Measurements from ENCODE around the gene TRIM36. TPM values are rescaled to one million over a fixed set of nuclear protein-coding genes. Genes with fewer than 3 reads are reported as not detected.

TRIM36 gene
- total and polyA plus RNA-seq, 10 of the 15 experiments (the other 5 are each of a cell fraction or from before 2014, with no cell fraction given): 0.01 to 0.09 (median 0.07) TPM; not detected in 6

DNA sequence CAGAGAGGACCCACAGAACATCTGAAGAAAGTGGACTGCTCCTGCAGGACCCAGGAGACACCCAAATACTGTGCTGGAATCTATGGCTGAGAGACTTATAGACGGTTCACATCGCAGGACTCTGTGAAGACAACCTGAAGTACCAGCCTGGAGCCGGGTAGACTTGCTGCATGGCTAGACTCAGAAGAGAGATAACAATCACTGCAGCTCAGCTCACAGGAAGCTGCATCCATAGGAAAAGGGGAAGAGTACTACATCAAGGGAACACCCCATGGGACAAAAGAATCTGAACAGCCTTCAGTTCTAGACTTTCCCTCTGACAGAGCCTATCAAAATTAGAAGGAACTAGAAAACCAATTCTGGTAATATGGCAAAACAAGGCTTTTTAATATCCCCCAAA lies 26.5 kb upstream of the TRIM36 start:
- WGBS (ENCODE audit: insufficient coverage, insufficient replicate concordance, low lambda C conversion rate, missing lambda C conversion rate): 92% methylated on average over 3 of the region's 3 CpGs
- ChIA-PET CTCF (no interaction called here), POLR2A (no interaction called here), SMC1A (ENCODE audit: uncharacterized antibody, unreplicated experiment) (interaction anchor here (0.7 kb wide), 1 partner anchor 10 kb away, joined by 3 read pairs; no protein-coding TSS in a partner anchor), RAD21 (ENCODE audit: unreplicated experiment) (no interaction called here)
- Histone ChIP-seq H3K79me2 (ENCODE audit: control insufficient read depth, insufficient read depth, low read length) (no peaks in the 10 kb centered on the region), H2AFZ (ENCODE audit: control insufficient read depth, low read depth, low read length) (no peak overlapping the region), H3K27ac (ENCODE audit: control insufficient read depth, insufficient read depth) (no peak overlapping the region), H3K4me3 (no peak overlapping the region), H3K4me1 (ENCODE audit: control insufficient read depth, insufficient read depth, low read length) (no peaks in the 10 kb centered on the region), H3K4me2 (ENCODE audit: control insufficient read depth, insufficient read depth) (no peak overlapping the region), H3K9ac (ENCODE audit: control insufficient read depth, insufficient read depth, low read length) (no peak overlapping the region), H4K20me1 (ENCODE audit: control insufficient read depth, insufficient read depth) (no peaks in the 10 kb centered on the region), H3K36me3 (ENCODE audit: control insufficient read depth in 2 of 2, insufficient read depth in 2 of 2, low read length in 1 of 2) (no peaks in the 10 kb centered on the region), H3K27me3 (replicated peaks in 1 of 2; ENCODE audit: control insufficient read depth in 2 of 2, insufficient read depth in 2 of 2, low read length in 1 of 2) (no peaks in the 10 kb centered on the region), H3K9me3 (replicated peaks; ENCODE audit: control insufficient read depth, insufficient read depth, low read length) (no peaks in the 10 kb centered on the region)
- ATAC-seq: no peak
- in situ Hi-C loops (cut with MboI): no loop called here
- TF ChIP-seq, protein P1, sequence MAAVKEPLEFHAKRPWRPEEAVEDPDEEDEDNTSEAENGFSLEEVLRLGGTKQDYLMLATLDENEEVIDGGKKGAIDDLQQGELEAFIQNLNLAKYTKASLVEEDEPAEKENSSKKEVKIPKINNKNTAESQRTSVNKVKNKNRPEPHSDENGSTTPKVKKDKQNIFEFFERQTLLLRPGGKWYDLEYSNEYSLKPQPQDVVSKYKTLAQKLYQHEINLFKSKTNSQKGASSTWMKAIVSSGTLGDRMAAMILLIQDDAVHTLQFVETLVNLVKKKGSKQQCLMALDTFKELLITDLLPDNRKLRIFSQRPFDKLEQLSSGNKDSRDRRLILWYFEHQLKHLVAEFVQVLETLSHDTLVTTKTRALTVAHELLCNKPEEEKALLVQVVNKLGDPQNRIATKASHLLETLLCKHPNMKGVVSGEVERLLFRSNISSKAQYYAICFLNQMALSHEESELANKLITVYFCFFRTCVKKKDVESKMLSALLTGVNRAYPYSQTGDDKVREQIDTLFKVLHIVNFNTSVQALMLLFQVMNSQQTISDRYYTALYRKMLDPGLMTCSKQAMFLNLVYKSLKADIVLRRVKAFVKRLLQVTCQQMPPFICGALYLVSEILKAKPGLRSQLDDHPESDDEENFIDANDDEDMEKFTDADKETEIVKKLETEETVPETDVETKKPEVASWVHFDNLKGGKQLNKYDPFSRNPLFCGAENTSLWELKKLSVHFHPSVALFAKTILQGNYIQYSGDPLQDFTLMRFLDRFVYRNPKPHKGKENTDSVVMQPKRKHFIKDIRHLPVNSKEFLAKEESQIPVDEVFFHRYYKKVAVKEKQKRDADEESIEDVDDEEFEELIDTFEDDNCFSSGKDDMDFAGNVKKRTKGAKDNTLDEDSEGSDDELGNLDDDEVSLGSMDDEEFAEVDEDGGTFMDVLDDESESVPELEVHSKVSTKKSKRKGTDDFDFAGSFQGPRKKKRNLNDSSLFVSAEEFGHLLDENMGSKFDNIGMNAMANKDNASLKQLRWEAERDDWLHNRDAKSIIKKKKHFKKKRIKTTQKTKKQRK (IDR thresholded peaks at IDR 0.05; ENCODE audit: low read depth, low read length): no peak
- TF ChIP-seq IRF4 (IDR thresholded peaks at IDR 0.05; ENCODE audit: low read depth, low read length) (no peak), SRF (IDR thresholded peaks at IDR 0.05; ENCODE audit: low read depth in 2 of 2, low read length in 2 of 2) (no peak)
- no TSS peak for BruUV-seq (replicated peaks)
- intact Hi-C loops (cut with micrococcal nuclease; ENCODE audit: unreplicated experiment): no loop called here
- no peak for DNase-seq (ENCODE audit: low read depth, low spot score)
- no peak for FAIRE-seq

GRCh38 chr5:115194676-115195075 lies 25.0 kb upstream of the TRIM36 start:
- ChIA-PET RAD21 (ENCODE audit: unreplicated experiment) (no interaction called here), POLR2A (no interaction called here), SMC1A (ENCODE audit: uncharacterized antibody, unreplicated experiment) (interaction anchor here (0.7 kb wide), 1 partner anchor 364 kb away, joined by 3 read pairs; no protein-coding TSS in a partner anchor), CTCF (no interaction called here)
- intact Hi-C loops (cut with micrococcal nuclease; ENCODE audit: unreplicated experiment) (no loop called here), in situ Hi-C loops (cut with MboI) (no loop called here)
- no peak for DNase-seq (ENCODE audit: low read depth, low spot score)
- Histone ChIP-seq H2AFZ (ENCODE audit: control insufficient read depth, low read depth, low read length) (no peak overlapping the region), H3K4me1 (ENCODE audit: control insufficient read depth, insufficient read depth, low read length) (no peaks in the 10 kb centered on the region), H3K27me3 (replicated peaks in 1 of 2; ENCODE audit: control insufficient read depth in 2 of 2, insufficient read depth in 2 of 2, low read length in 1 of 2) (no peaks in the 10 kb centered on the region), H3K9ac (ENCODE audit: control insufficient read depth, insufficient read depth, low read length) (no peak overlapping the region), H3K27ac (ENCODE audit: control insufficient read depth, insufficient read depth) (no peak overlapping the region), H3K4me3 (no peak overlapping the region), H3K79me2 (ENCODE audit: control insufficient read depth, insufficient read depth, low read length) (no peaks in the 10 kb centered on the region), H3K4me2 (ENCODE audit: control insufficient read depth, insufficient read depth) (no peak overlapping the region), H3K9me3 (replicated peaks; ENCODE audit: control insufficient read depth, insufficient read depth, low read length) (no peaks in the 10 kb centered on the region), H3K36me3 (ENCODE audit: control insufficient read depth in 2 of 2, insufficient read depth in 2 of 2, low read length in 1 of 2) (no peaks in the 10 kb centered on the region), H4K20me1 (ENCODE audit: control insufficient read depth, insufficient read depth) (no peaks in the 10 kb centered on the region)
- FAIRE-seq: no peak
- no peak for ATAC-seq
- 100% methylated on average over 2 of the region's 2 CpGs for WGBS (ENCODE audit: insufficient coverage, insufficient replicate concordance, low lambda C conversion rate, missing lambda C conversion rate)
- BruUV-seq (replicated peaks): no TSS peak
- no peak for TF ChIP-seq NR2C2 (IDR thresholded peaks at IDR 0.05; ENCODE audit: borderline replicate concordance, control insufficient read depth, insufficient read length, low read depth)
- no peak for TF ChIP-seq SMC3 (IDR thresholded peaks at IDR 0.05; ENCODE audit: borderline replicate concordance, low read length)
- TF ChIP-seq ZZZ3 (IDR thresholded peaks at IDR 0.05; ENCODE audit: control insufficient read depth, insufficient read length, low read depth): no peak
- TF ChIP-seq MXI1 (IDR thresholded peaks at IDR 0.05; ENCODE audit: low read depth, low read length): no peak
- no peak for TF ChIP-seq EZH2 (IDR thresholded peaks at IDR 0.05; ENCODE audit: borderline replicate concordance, control insufficient read depth, low read depth, low read length)
- no peak for TF ChIP-seq MTA3 (IDR thresholded peaks at IDR 0.05; ENCODE audit: borderline replicate concordance, low read length)
- TF ChIP-seq RUNX3 (IDR thresholded peaks at IDR 0.05; ENCODE audit: low read length): no peak
- TF ChIP-seq TARDBP (IDR thresholded peaks at IDR 0.05; ENCODE audit: borderline replicate concordance): no peak
- TF ChIP-seq ZNF217 (IDR thresholded peaks at IDR 0.05): no peak
- TF ChIP-seq CHD1 (IDR thresholded peaks at IDR 0.05; ENCODE audit: low read depth, low read length): no peak
- TF ChIP-seq CTCF (IDR thresholded peaks at IDR 0.05 in 2 of 3, conservative IDR thresholded peaks at IDR 0.05 in 1 of 3; ENCODE audit: control insufficient read depth in 2 of 3, extremely low read depth in 1 of 3, insufficient read depth in 1 of 3, low read depth in 3 of 3, low read length in 3 of 3): no peak

All from GM12878 (cell line).